Pericardium fibroblast (primary cell): ENCODE results near the gene DCLK2. TPM values are rescaled to one million over a fixed set of nuclear protein-coding genes. Genes with fewer than 3 reads are reported as not detected.

Source experiments
- total RNA-seq: library from RNA; depleted of rRNA; stranded (reverse); fragments of >200 nt; gene quantifications from 2 replicates; pipeline ENCODE4 v1.2.3, GENCODE V29; 2015

Gene DCLK2
- total RNA-seq, result 1.8 and 2.2 TPM in 2 replicates

DNA sequence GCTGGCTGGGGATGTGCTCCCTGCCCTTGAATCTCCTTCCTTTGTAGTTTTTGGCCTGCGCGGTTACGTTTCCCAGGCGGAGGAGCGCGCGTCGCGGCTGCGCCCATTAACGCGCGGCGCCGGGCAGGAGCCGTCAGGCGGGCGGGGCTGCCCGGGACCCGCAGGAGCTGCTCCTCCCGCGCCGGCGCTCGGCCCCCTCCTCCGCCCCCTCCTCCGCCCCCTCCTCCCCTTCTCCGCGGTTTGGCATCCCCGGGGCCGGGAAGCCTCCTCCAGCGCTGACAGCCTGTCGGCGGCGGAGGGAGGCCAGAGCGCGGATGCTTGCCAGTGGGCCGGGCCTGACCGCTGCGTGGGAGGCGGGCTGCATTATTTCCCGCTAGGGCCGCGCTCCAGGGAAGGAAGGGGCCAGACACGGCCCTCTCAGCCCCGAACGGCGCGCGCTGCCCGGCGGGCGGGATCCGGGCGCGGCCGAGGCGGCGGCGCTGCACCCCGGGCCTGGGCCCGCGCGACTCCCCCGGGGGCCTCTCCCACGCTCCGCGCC lies at the start of gene DCLK2:
TSS of gene DCLK2 (plus strand) at position 405 of the 538 bp plus-strand sequence. CDS start 583 bp downstream, outside the sequence.

